Cardiac fibroblast (primary cell): ENCODE data around the gene RASGRP1.
"Not testable (repeated sequence)": the region's sequence is repeated elsewhere in the genome, so short reads cannot be mapped to it uniquely, and the experiment has no call there.

ENCODE experiments used
- DNase-seq, 2 donors: peaks; one replicate each; pipeline versions ENCODE4 v3.0.0 to v3.0.0-alpha.2; 2010; ENCODE audit warnings: low read depth in 2 of 2
- H3K4me3 ChIP-seq, 2 donors: replicated peaks in 1 of 2; 1 replicate in 1 of 2; 2 replicates in 1 of 2; pipeline ENCODE4 v1.5.1; 2011; ENCODE audit warnings: low read depth in 2 of 2, low read length in 2 of 2, mild to moderate bottlenecking in 2 of 2, moderate library complexity in 1 of 2
- TF ChIP-seq, protein P1 (sequence below): IDR thresholded peaks from one replicate; pipeline ENCODE4 v1.5.1; 2011; ENCODE audit warnings: low read depth, mild to moderate bottlenecking, low read length, inconsistent platforms

Gene RASGRP1

GRCh38 chr15:38597219-38597800 lies 32.7 kb upstream of the RASGRP1 start:
- TF ChIP-seq, protein P1, sequence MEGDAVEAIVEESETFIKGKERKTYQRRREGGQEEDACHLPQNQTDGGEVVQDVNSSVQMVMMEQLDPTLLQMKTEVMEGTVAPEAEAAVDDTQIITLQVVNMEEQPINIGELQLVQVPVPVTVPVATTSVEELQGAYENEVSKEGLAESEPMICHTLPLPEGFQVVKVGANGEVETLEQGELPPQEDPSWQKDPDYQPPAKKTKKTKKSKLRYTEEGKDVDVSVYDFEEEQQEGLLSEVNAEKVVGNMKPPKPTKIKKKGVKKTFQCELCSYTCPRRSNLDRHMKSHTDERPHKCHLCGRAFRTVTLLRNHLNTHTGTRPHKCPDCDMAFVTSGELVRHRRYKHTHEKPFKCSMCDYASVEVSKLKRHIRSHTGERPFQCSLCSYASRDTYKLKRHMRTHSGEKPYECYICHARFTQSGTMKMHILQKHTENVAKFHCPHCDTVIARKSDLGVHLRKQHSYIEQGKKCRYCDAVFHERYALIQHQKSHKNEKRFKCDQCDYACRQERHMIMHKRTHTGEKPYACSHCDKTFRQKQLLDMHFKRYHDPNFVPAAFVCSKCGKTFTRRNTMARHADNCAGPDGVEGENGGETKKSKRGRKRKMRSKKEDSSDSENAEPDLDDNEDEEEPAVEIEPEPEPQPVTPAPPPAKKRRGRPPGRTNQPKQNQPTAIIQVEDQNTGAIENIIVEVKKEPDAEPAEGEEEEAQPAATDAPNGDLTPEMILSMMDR, result no peak
- no peak for DNase-seq
- no peak overlapping the region for H3K4me3 ChIP-seq

- no peak overlapping the region for H3K4me3 ChIP-seq
- TF ChIP-seq, protein P1, result no peak
- DNase-seq, result peak in 1 of 2 donors; percentile 34
These were observed 28.9 kb upstream of the RASGRP1 start for GRCh38 chr15:38593524-38593923.

GRCh38 chr15:38589502-38589901 lies 24.9 kb upstream of the RASGRP1 start:
- H3K4me3 ChIP-seq, result no peak overlapping the region
- TF ChIP-seq, protein P1, result no peak
- DNase-seq, result peak; percentile 74 to 88

DNA sequence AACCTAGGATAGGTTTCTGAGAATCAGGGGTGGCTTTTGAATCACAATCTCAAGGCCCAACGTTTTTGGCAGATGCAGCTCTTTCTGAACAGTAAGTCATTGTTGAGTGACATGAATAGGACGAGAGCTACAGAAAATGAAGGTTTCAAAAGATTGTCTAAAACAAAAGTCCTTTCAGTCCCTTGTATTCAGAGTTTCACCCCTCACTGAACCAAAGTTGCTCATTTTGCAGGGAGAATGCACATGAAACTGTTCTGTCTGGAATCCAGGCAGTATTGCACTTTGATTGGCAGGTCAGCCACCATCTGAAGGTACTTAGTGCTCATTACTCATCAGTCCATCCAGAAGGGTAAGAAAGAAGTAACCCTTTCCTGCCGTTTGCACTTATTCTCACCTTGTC lies 24.1 kb upstream of the RASGRP1 start:
- no peak overlapping the region for H3K4me3 ChIP-seq
- TF ChIP-seq, protein P1, result no peak
- peak in 1 of 2 donors; percentile 3 for DNase-seq

DNA sequence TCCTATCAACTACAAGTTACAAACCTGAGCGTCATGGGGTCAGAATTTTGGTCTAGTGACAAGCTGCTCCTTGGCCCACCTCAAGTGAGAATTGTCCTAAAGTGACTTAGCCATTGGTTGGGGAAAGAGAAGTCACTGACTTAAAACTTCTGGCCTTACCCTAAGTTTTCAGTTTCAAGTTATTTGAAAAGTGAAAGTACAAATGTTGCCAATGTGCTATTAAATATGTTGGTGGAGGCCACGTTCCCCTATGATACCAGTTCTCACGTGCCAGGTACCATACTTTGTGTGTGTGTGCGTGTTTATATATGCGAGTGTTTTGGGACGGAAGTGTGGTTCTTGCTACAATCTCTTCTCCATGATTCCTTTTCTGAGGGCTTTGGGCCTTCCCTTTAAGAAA lies 22.6 kb upstream of the RASGRP1 start:
- no peak overlapping the region for H3K4me3 ChIP-seq
- TF ChIP-seq, protein P1, result no peak
- no peak for DNase-seq

DNA sequence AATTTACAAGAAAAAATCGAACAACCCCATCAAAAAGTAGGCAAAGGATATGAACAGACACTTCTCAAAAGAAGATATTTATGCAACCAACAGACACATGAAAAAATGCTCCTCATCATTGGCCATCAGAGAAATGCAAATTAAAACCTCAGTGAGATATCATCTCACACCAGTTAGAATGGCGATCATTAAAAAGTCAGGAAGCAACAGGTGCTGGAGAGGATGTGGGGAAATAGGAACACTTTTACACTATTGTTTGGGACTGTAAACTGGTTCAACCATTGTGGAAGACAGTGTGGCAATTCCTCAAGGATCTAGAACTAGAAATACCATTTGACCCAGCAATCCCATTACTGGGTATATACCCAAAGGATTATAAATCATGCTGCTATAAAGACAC lies 21.4 kb upstream of the RASGRP1 start:
- H3K4me3 ChIP-seq, DNase-seq: not testable (repeated sequence)

DNA sequence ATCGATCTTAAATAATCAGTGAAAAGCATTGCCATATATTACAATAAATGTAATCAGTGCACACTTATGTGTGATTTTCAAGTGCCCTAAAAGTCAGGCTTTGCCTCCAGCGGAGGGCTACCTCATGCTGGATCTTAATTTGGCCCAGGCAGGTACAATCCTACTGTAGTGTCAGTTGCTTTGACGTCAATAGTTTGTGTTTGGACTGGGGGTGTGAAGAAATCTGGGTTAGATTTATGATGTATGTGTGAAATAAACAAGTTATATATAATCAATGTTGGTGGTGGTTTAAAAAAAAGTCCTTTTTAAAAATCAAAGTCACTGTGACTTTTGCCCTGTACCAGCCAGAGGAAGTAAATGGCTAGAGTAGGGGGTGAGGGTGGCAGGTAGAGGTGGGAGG lies 14.0 kb upstream of the RASGRP1 start:
- no peak overlapping the region for H3K4me3 ChIP-seq
- TF ChIP-seq, protein P1, result no peak
- no peak for DNase-seq
